ENCODE results near the gene SHE. TPM values are rescaled to one million over a fixed set of nuclear protein-coding genes. Genes with fewer than 3 reads are reported as not detected.

The SHE gene
- total and polyA plus RNA-seq, 4 donors: 3.1 to 7.5 (median 4.7) TPM

GRCh38 chr1:154467434-154468102 is 34.6 kb downstream of the SHE start:
- TF ChIP-seq MAX (IDR thresholded peaks at IDR 0.05): no peak
- no peak for TF ChIP-seq FOXA1 (IDR thresholded peaks at IDR 0.05)
- no peak for TF ChIP-seq EGR1 (IDR thresholded peaks at IDR 0.05; ENCODE audit: low read depth in 2 of 2)
- no peak for TF ChIP-seq YY1 (IDR thresholded peaks at IDR 0.05)
- no peak for TF ChIP-seq HNF4G (IDR thresholded peaks at IDR 0.05)
- TF ChIP-seq JUND (IDR thresholded peaks at IDR 0.05): no peak
- no peak for TF ChIP-seq HNF4A (conservative IDR thresholded peaks at IDR 0.05)
- TF ChIP-seq SP1 (IDR thresholded peaks at IDR 0.05): no peak
- TF ChIP-seq, protein P1, sequence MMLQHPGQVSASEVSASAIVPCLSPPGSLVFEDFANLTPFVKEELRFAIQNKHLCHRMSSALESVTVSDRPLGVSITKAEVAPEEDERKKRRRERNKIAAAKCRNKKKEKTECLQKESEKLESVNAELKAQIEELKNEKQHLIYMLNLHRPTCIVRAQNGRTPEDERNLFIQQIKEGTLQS (IDR thresholded peaks at IDR 0.05): no peak
- TF ChIP-seq GABPA (IDR thresholded peaks at IDR 0.05 in 1 of 2, conservative IDR thresholded peaks at IDR 0.05 in 1 of 2): no peak
- no peak for TF ChIP-seq RXRA (IDR thresholded peaks at IDR 0.05)
- TF ChIP-seq ZBTB33 (IDR thresholded peaks at IDR 0.05): no peak
- TF ChIP-seq, protein P2, sequence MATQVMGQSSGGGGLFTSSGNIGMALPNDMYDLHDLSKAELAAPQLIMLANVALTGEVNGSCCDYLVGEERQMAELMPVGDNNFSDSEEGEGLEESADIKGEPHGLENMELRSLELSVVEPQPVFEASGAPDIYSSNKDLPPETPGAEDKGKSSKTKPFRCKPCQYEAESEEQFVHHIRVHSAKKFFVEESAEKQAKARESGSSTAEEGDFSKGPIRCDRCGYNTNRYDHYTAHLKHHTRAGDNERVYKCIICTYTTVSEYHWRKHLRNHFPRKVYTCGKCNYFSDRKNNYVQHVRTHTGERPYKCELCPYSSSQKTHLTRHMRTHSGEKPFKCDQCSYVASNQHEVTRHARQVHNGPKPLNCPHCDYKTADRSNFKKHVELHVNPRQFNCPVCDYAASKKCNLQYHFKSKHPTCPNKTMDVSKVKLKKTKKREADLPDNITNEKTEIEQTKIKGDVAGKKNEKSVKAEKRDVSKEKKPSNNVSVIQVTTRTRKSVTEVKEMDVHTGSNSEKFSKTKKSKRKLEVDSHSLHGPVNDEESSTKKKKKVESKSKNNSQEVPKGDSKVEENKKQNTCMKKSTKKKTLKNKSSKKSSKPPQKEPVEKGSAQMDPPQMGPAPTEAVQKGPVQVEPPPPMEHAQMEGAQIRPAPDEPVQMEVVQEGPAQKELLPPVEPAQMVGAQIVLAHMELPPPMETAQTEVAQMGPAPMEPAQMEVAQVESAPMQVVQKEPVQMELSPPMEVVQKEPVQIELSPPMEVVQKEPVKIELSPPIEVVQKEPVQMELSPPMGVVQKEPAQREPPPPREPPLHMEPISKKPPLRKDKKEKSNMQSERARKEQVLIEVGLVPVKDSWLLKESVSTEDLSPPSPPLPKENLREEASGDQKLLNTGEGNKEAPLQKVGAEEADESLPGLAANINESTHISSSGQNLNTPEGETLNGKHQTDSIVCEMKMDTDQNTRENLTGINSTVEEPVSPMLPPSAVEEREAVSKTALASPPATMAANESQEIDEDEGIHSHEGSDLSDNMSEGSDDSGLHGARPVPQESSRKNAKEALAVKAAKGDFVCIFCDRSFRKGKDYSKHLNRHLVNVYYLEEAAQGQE (IDR thresholded peaks at IDR 0.05): no peak
- no peak for TF ChIP-seq TAF1 (conservative IDR thresholded peaks at IDR 0.05)
- TF ChIP-seq FOXA2 (IDR thresholded peaks at IDR 0.05): no peak
- no peak for TF ChIP-seq NR2F2 (IDR thresholded peaks at IDR 0.05)
- TF ChIP-seq RAD21 (IDR thresholded peaks at IDR 0.05): no peak
- no peak for TF ChIP-seq CTCF (IDR thresholded peaks at IDR 0.05; ENCODE audit: low read depth, low read length, missing input control)
- H3K27ac ChIP-seq (ENCODE audit: low read depth in 1 of 2, low read length in 2 of 2): no peak overlapping the region
- H3K4me3 ChIP-seq (ENCODE audit: low read depth in 1 of 3, low read length in 3 of 3): no peak overlapping the region
- H3K27me3 ChIP-seq (ENCODE audit: control insufficient read depth in 4 of 4, insufficient read depth in 4 of 4, low read length in 3 of 4): no peaks in the 10 kb centered on the region
- no peak overlapping the region for H3K9ac ChIP-seq (ENCODE audit: low read depth in 1 of 2, low read length in 2 of 2)
- peaks cover 12 to 40% (median 19%) of the 10 kb centered on the region in 4 donors for H3K36me3 ChIP-seq (ENCODE audit: control insufficient read depth in 4 of 4, insufficient read depth in 3 of 4, low read depth in 1 of 4, low read length in 3 of 4)
- DNase-seq (ENCODE audit: low spot score): no peak
- peaks cover 0 to 18% (median 7%) of the 10 kb centered on the region in 4 donors for H3K4me1 ChIP-seq (ENCODE audit: control insufficient read depth in 4 of 4, insufficient read depth in 4 of 4, low read length in 3 of 4)
- 94% methylated on average over 11 of the region's 11 CpGs for WGBS
- no peaks in the 10 kb centered on the region for H3K9me3 ChIP-seq (ENCODE audit: control insufficient read depth in 4 of 4, low read length in 3 of 4)

Data from liver (tissue), 9 donors.